ENCODE results near the gene IL4I1.

GRCh38 chr19:49888510-49888824, 8.2 kb downstream of the IL4I1 start:
- TF ChIP-seq POLR2A (IDR thresholded peaks at IDR 0.05) (no peak), CTCF (IDR thresholded peaks at IDR 0.05 in 8 of 11, conservative IDR thresholded peaks at IDR 0.05 in 3 of 11) (no peak)
